Measurements from ENCODE around the gene MFF.
"Not testable (repeated sequence)": the region's sequence is repeated elsewhere in the genome, so short reads cannot be mapped to it uniquely, and the experiment has no call there.

Gene MFF

DNA sequence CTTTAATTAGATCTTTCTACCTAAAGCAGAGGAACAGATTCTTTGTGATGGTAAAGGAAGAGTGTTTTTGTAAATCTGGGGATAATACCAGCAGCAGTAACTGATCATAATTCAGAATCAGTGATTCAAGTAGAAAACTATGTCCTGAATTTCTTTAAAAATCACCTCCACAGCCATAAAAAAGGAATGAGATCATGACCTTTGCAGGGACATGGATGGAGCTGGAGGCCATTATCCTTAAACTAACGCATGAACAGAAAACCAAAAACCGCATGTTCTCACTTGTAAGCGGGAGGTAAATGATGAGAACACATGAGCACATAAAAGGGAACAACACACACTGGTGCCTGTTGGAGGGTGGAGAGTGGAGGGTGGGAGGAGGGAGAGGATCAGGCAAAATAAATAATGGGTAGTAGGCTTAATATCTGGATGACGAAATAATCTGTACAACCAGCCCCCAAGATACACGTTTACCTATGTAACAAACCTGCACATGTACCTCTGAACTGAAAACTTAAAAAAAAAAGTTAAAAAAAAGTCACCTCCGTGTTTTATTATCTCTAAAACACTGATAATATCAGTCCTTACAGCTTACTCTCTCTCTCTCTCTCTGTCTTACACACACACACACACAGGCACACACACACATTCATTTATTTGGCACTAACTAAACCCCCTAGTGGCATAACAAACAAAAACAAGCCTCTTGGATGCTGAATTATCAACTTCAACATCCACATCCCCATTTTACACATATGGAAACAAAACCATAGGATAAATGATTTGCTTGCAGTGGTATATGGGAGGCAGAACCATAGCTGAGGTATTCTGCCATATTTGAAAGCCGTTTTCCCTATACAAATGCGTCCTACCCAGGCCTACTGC, 52.7 kb downstream of the MFF start:
- no peak for DNase-seq (ENCODE audit: low spot score)

DNA sequence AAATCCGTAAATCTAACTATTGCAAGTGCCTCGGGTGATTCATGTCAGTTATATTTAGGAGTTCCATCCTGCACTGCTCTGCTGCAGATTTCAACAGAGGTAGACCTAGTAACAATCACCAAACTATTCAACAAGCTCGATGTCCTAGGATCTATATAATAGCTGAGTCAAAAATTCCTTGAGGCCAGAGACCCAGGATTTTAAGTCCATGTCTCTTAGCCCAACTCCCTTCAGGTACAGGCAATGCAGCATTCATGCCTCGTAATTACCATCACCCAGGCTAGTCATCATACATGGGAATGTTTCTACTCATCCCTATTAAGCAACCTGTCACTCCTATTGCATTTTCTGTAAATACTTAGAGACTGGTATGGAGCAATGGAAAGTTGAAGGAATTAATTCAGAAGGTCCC, 53.3 kb downstream of the MFF start:
- no peak for DNase-seq (ENCODE audit: low spot score)

DNA sequence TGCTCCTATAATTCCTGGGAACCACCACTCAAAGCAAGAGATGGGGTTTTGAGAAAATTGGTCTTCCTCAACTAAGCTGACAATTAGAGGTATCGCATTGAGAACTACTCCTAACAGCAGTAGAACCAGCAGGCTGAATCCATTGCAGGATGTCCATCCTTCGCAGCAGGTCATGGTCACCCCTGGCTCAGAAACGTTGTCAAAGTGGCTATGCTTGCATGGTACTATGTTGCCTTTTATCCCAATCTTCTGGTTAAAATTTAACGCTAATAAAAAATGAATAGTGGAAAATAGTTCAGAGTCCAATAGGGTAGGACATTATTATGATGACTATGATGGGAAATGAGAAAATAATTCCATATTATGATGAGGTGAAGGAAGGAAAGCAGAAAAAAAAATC, 54.0 kb downstream of the MFF start, which contains the start of gene TM4SF20:
TSS of gene TM4SF20 (minus strand) at position 212 of the 400 bp plus-strand sequence. CDS start at position 174, 38 bp downstream.
- DNase-seq (ENCODE audit: low spot score): no peak

DNA sequence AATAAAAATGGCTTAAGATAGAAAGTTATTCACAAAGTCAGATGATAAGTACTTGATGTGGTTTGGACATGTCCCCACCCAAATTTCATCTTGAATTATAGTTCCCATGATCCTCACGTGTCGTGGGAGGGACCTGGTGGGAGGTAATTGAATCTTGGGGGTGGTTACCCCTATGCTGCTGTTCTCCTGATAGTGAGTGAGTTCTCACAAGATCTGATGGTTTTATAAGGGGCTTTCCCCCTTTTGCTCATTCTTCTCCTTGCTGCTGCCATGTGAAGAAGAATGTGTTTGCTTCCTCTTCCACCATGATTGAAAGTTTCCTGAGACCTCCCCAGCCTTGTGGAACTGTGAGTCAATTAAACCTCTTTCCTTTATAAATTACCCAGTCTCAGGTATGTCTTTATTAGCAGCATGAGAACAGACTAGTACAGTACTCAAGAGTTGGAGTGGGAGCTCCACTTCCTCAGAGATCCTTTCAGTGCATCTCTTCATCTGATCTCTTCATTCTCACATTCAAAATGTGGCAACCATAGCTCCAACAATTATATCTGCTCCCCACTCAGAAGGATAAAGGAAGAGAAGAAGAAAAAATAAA, 57.3 kb downstream of the MFF start:
- not testable (repeated sequence) for DNase-seq (ENCODE audit: low spot score)

DNA sequence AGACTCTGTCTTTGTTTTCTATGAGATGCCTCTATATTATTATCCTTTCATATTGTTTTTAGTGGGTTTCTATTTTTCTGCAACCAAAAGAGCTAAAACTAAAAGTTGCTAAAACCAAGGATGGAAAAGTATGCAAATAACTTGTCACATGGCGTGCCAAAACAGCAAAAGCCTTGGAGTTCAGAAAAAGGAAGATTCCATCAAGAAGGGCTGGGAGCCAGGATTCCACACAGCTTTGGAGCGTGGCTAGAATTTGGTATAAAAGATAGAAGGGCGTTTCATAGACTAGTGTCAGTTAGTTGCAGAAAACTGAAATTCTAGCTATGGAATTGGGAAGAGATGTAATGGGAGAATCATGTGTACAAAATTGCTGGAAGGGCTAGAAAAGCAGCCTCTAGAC, 58.6 kb downstream of the MFF start:
- DNase-seq (ENCODE audit: low spot score): no peak

DNA sequence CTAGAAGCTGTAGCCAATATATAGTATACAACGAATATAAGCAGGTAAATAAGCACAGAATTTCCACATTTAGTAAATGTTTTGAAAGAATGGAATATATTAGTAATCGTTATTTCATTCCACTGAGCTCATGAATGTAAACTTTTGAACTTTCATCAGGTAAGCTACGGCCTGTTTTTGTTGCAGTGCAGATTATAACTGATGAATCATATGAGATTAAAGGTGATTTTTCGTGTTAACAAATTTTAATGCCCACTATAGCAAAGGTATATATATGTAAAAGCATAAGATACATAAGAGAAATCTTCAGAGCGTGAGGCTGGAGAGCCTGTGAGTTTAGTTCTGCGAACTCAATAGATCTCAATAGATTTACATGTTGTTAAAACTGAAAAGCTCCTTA, 61.6 kb downstream of the MFF start:
- no peak for DNase-seq (ENCODE audit: low spot score)

DNA sequence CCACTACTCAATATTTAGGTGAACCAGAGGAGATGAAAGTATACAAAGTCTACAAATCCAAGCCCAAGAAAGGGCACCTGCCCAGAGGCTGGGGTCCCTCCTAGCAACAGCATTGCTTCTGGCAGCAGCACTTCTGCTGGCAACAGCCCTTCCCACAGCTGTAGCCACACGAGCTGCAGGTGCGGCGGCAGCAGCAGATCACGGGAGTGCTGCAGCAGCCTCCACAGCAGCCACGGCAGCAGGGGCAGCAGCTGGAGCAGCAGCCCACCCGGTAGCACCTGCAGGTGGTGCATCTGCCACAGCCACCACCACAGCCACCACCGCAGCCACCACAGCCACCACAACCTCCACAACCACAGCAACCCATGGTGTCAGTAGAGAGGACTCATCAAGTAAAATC, 62.5 kb downstream of the MFF start, which contains the start of gene SCYGR1:
TSS of gene SCYGR1 (minus strand) at position 367 of the 400 bp plus-strand sequence. CDS start at position 367, 0 bp downstream.
- not testable (repeated sequence) for DNase-seq (ENCODE audit: low spot score)

DNA sequence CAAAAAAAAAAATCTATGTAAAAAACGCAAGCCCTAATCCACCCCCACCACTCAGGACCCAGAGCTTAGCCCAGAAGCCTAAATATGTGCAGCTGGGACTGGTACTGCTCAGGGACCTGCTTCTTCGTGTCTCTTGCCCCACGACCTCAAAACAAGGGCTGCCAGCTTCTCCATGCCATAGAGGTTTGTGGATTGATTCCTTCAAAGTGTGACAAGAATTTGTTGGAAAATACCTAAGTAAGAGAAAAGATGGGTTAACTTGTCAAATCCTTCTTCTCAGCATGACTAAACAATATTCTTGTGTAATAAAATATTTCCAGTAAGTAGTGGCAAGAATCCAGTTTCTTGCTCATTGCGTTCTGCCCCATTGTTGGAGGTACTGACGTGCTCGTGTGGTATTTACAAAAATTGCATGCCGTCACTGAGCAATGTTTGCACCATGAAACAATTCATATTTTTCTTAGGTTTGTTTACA, 63.5 kb downstream of the MFF start:
- DNase-seq (ENCODE audit: low spot score): no peak

DNA sequence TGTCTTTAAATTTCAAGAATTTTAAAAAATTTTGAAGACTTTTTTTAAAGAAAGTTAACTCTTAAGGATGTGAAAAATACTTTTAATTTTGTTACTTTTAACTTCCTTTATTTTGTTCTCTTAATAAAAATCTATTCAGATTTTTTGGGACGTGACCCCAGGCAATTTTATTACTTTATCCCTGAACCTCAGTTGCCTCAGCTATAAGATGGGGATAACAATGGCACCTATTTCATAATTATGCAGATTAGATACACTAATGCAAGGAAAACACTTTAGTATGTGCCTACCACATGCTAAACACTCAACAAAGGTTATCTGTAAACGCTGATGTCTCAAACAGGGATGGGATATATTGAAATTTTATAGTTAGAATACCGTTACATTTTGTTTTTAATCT, 64.2 kb downstream of the MFF start:
- DNase-seq (ENCODE audit: low spot score): no peak

DNA sequence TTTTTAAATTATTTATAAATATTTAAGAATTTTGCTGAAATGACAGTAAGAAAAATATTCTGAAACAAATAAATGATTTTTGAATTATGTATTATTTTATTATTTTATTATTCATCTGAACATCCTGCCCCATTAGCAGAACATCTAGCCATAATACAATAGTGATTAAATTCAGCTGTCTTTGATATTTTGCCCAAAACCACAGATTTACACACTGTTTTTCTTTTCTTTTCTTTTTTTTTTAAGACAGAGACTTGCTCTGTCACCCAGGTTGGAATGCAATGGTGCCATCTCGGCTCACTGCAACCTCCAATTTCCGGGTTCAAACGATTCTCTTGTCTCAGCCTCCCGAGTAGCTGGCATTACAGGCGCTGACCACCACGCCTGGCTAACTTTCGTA, 64.6 kb downstream of the MFF start:
- no peak for DNase-seq (ENCODE audit: low spot score)

DNA sequence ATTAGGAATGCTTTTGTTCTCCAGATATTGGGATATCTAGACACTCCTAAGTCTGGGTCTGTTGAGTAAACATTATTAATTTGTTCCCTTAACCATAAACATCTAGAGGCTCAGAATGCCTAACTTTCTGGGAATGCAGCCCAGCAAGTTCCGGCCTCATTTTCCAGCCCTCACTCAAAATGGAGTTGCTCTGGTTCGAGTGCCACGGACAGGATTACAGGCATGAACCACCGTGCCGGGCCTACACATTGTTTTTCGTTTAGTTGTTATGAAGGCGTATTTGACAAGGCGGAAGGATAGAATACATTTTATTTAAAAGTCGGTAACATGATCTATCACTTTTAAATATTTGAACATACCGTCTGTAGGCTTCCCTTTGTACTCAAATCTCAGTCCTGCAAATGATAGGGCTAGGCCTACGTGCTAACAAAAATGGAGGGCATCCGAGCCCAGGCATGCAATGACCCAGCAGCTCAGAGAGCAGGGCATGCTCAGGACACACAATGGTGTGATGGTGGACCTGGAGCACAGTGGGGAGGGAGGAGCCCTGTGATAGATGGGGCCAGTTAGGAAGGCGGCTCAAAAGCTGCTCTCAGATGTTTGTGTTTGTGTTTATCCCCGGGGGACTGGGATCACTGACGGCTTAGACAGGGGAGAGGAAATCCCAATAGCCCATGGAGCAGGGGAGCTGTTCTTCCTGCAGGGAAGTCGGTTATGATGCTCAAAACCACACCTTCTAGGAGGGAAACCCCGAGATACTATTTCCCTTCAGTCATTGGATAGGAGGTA, 65.6 kb downstream of the MFF start:
- no peak for DNase-seq (ENCODE audit: low spot score)

DNA sequence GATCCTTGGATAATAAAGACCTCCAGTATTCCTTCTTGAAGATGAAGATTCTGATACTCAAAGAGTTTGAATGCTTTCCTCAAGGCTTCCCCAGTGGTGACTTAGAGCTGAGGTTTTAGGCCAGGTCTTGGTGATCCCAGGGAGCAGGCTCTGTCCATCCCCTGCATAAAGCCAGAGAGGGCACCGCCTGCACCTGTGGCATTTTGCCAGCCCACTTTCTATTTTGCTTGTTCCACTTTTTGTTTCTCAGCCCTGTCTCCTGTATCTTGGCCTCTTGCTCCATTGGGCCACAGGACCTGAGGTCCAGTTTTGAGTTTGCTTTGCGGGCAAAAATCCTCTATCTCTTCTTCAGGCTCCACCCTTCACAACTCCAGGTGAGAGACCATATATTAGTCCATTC, 69.3 kb downstream of the MFF start:
- no peak for DNase-seq (ENCODE audit: low spot score)

DNA sequence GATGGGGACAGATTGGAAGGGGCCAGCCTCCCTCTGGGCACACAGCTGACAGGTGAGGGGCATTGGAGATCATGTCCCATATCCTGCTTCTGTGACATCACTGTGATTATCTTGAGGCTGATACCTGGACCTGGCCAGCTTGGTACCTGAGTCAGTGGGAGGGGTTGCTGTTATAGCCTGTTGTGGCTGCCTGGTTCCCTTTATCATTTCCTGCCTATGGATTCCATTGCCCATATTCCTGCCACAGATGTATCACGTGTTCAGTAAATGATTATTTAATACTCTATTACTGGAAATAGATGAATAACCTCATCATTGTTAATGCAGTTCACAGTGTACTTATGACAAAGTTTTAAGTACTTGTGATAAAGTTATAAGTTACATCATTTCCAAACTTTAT, 70.5 kb downstream of the MFF start:
- DNase-seq (ENCODE audit: low spot score): no peak

DNA sequence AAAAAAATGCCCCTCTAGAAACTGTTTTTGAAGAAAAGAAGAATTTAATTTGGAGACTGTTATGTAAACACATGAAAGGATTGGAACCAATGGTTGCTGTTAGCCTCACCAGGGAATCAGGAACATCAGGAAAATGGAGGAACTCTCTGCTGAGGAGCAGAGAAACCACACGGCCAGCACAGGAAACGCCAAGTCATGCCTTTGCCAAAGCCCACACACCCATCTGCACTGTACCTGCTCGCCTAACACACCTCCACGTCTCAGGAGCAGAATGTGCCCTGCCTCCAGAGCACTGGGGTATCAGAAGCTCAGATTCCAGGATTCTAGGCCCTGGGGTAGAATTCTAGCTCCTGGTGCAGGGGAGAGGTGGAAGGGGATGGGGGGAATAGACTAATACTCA, 72.5 kb downstream of the MFF start:
- DNase-seq (ENCODE audit: low spot score): no peak

DNA sequence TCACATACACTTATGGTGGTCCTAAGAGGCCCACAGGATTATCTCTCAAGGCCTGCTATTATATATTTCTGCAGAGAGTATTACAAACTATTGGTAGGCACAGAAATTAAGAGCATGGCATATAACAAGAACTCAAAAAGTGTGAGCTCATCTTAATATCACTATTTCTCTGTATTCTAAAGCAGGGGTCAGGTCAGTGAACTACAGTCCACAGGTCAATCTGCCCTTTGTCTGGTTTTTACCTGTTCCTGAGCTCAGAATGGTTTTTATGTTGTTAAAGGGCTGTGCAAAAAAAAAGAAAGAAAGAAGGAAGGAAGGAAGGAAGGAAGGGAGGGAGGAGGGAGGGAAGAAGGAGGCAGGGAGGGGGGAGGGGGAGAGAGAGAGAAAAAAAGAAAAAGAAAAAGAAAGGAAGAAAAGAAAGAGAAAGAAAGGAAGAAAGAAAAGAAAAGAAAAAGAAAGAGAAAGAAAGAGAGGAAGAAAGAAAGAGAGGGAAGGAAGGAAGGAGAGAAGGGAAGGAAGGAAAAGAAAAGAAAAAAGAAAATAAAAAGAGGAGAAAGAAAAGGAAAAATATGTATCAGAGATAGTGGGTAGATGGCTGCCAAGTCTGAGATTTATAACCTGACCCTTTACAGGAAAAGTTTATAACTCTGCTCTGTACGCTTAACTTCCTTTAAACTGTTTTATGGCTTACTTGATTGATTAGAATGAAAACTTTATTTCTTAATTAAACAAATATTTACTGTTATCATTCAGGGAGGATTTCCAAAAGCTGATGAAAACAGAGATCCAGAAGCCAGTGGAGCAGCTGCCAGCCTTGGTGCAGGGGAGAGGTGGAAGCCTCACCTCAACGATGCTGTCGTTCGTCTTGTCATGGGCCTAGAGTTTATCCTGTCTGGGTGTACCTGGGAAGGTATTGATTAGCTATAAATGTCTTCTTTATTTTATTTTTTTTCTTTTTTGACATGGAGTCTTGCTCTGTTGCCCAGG, 73.9 kb downstream of the MFF start:
- no peak for DNase-seq (ENCODE audit: low spot score)

DNA sequence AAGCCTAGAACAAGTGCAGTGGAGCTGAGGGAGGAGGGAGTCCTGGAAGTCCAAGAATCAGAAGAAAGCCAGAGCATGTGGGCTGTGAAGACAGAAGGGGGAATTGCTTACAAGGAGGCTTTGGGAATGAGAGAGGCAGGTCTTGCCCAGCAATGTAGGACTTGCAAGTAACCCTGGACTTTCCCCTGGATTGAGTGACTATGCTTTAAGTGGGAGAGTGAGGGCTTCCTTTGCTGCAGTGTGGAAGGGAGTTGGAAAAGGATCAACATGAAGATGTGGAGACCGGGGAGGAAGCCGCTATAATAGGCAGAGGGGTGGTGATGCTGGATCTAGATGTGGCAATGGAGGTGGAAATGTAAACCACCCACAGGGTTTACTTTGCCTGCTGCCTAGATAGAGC, 76.5 kb downstream of the MFF start:
- DNase-seq (ENCODE audit: low spot score): no peak

DNA sequence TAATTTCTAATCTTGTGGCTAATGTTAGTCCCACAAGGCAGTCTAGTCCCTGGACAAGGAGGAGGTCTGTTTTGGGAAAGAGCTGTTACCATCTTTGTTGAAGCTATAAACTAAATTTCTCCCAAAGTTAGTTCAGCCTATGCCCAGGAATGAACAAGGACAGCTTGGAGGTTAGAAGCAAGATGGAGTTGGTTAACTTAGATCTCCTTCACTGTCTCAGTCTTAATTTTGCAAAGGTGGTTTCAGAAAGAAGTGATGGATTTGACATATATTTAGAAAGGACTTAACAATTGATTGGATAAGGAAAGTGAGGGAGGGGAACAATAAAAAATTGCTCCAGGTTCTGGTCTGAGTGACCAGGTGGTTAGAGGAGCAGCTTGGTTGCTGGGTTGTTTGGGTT, 77.3 kb downstream of the MFF start:
- DNase-seq (ENCODE audit: low spot score): no peak

DNA sequence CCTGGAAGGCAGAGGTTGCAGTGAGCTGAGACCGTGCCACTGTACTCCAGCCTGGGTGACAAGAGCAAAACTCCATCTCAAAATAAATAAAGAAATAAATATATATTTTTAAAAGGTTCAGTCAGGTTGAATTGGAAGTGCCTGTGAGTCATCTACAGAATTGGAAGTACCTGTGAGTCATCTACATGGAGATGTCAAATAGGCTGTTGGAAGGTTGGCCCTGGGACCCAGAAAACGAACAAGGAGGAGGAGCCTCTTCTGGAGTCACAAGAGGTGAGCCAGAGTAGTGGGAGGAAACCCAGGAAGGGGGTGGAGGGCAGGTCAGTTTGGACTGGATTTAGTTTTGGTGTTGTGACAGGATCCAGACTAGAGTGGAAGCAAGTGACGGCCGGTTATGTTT, 77.9 kb downstream of the MFF start:
- no peak for DNase-seq (ENCODE audit: low spot score)

DNA sequence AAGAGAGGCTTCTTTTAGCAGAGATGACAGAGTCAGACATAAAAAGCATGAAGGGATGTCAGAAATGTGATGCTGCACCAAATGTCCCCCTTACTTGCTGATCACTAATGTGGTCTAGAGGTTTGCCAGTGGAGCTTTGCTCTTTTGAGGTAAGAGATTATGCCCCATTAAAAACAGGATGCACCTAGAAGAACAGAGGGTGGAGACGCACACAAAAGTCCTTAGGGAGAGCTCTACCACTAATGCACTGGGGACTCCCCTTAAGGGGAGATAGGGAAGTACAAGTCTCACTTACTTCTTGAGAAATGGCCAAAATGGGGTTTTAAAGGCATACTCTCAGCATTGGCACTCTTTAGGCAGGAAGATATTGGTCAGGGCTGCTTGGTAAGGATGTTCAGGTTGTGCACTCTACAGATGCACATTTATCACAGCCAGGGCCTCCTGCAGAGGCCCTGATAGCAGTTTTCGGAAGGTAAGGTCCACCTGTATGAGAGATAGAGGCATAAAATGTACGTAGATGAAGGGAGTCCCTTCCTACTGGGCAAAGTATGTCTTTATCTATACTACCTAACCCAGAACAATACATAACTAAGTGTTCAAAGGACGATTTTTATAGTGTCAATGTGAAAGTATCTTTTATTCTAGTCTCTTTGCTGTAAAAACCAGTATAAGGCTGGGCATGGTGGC, 79.7 kb downstream of the MFF start:
- DNase-seq (ENCODE audit: low spot score): no peak

DNA sequence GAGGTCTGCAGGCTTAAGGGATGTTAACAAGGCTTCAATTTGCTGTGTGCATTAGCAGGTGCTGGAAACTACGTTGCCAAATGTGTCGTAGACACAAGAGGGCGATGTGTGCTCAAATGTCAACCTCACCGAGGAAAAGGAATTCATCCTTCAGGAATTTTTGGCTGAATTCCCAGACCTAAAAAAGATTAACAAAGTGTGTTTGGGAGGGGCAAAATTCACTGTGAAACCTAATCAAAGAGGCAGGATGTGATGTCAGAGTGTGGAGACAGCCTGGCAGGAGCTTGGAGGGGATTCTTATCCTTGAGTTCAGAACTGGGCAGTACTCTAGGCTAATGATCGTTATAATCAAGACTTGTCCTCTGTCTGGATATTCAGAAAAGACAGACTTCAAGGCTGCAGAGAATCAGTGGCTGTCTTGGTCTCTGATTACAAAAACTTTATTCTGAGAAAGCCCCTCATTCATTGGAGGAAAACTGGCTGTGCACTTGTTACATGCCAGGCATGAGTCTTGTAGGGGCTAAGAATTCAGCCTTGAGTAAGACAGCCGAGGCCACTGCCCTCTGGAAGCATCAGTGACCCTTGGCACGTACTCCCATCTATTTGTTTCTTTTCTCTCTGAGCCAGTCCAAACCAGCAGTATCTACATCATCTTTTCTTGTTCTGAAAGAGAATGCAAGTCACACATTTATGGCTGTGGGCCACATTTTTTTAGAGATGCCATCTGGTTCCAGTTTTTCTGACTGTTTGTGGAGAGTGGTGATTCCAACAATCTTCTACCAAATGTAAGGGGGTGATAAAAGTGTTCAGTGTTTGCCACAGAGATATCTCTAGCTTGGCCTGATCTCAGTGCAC, 81.4 kb downstream of the MFF start:
- DNase-seq (ENCODE audit: low spot score): peak; percentile 22
